Activated CD4-positive, CD25-positive, alpha-beta regulatory T cell (primary cell): ENCODE data around the gene CFAP73.

Source experiments
- DNase-seq, 4 experiments: peaks; one replicate each; lab custom pipeline; 2025; lab: John Stamatoyannopoulos, UW

CFAP73 gene

GRCh38 chr12:113164014-113164413 is 14.5 kb downstream of the CFAP73 start:
- no peak for DNase-seq

GRCh38 chr12:113165521-113166450 is 16.3 kb downstream of the CFAP73 start:
- no peak for DNase-seq

GRCh38 chr12:113167868-113168267 is 18.3 kb downstream of the CFAP73 start:
- DNase-seq, result no peak

- no peak for DNase-seq
Observed at GRCh38 chr12:113169697-113170096, 20.2 kb downstream of the CFAP73 start.

- no peak for DNase-seq
Observed at GRCh38 chr12:113170457-113170856, 20.9 kb downstream of the CFAP73 start.

GRCh38 chr12:113170926-113171325 is 21.4 kb downstream of the CFAP73 start:
- no peak for DNase-seq

- DNase-seq, result no peak
Observed at GRCh38 chr12:113171543-113171942, 22.0 kb downstream of the CFAP73 start.

- DNase-seq, result no peak
Observed at GRCh38 chr12:113172185-113172584, 22.7 kb downstream of the CFAP73 start.

GRCh38 chr12:113173081-113173698 is 23.7 kb downstream of the CFAP73 start:
- no peak for DNase-seq

- peak; percentile 37 to 76 (median 60) for DNase-seq
Observed at GRCh38 chr12:113174461-113175384, 25.2 kb downstream of the CFAP73 start.

- DNase-seq, result no peak
Observed at GRCh38 chr12:113179023-113179422, 29.5 kb downstream of the CFAP73 start.

GRCh38 chr12:113180333-113180732 is 30.8 kb downstream of the CFAP73 start:
- no peak for DNase-seq

- no peak for DNase-seq
Observed at GRCh38 chr12:113181975-113182374, 32.5 kb downstream of the CFAP73 start.

- no peak for DNase-seq
Observed at GRCh38 chr12:113183030-113183589, 33.6 kb downstream of the CFAP73 start.

- DNase-seq, result peak in 3 of 4 experiments; percentile 62 to 68 (median 65)
Observed at GRCh38 chr12:113184098-113184899, 34.8 kb downstream of the CFAP73 start.

- peak; percentile 68 to 74 (median 70) for DNase-seq
Observed at GRCh38 chr12:113184900-113185179, 35.3 kb downstream of the CFAP73 start.

- DNase-seq, result peak; percentile 59 to 78 (median 70)
Observed at GRCh38 chr12:113185180-113186032, 35.9 kb downstream of the CFAP73 start, which contains the start of the genes DDX54 and RITA1. DDX54 (minus strand) TSS chr12:113185478; CDS start chr12:113185451, 27 bp downstream. RITA1 (plus strand) TSS chr12:113185721; CDS start chr12:113186747, 1,026 bp downstream.

- DNase-seq, result no peak
Observed at GRCh38 chr12:113186033-113186365, 36.5 kb downstream of the CFAP73 start.

- no peak for DNase-seq
Observed at GRCh38 chr12:113186666-113187325, 37.3 kb downstream of the CFAP73 start.

GRCh38 chr12:113189361-113189760 is 39.8 kb downstream of the CFAP73 start:
- no peak for DNase-seq
